Activated CD4-positive, alpha-beta T cell treated with anti-CD3 and anti-CD28 coated beads for 4 hours (primary cell): ENCODE results near the gene CAMTA1.
"Not testable (repeated sequence)": the region's sequence is repeated elsewhere in the genome, so short reads cannot be mapped to it uniquely, and the experiment has no call there.

Experiments
- DNase-seq, 2 donors: peaks; one replicate each; pipeline ENCODE4 v3.0.0-alpha.2; 2020

The CAMTA1 gene

DNA sequence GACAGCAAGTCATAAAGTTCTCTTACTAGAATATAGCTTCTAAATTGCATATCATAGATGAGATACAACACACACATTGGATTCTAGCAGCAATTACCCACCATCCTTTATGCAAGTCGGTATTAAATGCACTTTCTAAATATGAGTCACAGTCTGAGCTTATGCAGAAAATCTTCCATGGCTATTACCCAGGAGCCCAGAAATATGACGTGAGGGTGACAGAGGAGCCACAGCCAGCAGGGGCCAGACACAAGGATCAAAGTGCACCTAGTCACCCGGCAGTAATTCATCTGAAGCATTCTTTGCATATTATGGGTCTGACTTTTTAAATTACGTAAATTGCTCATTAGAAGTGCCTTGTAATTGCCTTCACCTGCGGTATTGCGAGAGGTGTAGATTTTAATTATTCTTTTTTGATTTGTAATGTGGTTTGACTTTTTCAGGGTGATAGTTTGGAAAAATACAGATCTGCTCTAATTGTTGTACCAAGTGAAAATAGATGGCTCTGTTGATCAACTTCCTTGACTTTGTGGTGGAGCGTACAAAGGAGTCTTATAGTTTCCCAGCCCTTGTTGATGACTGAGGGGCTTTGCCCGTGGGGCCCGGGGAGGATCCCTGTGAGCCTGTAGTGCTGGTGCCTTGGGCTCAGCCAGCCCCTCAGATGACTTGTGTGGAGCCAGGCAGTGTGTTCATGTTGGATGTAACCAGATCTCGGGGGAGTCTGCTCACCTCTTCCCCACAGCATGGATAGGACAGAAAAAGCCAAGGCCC lies 515.8 kb downstream of the CAMTA1 start:
- no peak for DNase-seq

DNA sequence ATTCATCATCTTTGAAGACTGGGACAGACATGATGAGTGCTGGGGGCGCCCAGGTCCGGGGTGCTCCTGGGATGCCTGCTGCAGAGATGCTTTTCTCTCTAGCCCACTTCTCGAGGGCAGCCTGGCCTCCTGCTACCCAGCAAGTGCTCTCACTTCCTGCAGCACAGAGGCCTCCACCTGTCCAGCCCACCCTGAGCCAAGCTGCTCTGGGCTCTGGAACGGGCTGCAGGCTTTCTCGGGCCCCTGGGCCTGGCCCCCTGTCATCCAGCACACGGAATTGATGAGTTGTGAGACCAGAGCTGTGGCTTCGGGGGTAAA lies 516.4 kb downstream of the CAMTA1 start:
- no peak for DNase-seq

DNA sequence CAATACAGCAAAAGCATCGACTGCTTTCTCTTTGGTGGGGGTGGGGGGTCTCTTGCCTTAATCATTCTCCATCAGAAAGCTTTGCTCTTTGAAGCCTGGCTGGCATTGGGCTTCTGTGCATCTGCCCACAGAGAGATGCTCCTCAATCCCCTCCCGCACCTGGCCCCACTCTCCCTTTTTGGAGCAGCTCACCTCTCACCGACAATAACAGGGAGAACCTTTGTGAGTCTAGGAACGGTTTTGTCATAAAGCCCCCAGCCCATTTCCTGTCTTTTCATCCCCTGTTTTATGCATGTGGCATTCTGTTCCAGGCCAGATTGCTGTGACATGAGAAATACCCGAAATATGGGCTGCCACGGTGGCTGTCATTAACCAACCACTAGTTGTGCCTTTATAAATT lies 516.9 kb downstream of the CAMTA1 start:
- no peak for DNase-seq

DNA sequence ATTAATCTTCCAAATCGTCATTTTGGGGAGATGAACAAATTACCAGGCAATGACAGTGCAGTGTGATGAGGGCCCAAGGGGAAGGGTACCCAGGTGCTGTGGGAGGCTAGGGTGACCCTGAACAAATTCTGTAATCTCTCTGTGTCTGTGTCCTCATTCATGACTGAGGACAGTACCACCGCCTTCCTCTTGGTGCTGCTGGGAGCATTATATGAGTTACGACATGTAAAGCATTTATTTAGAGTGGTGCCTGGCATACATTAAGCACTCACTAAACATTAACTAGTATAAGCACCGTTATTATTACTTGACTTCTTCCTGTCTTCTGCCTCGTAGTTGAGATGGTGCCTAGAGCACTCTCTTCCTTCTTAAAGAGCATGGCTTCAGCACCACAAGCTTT lies 517.6 kb downstream of the CAMTA1 start:
- DNase-seq = no peak

DNA sequence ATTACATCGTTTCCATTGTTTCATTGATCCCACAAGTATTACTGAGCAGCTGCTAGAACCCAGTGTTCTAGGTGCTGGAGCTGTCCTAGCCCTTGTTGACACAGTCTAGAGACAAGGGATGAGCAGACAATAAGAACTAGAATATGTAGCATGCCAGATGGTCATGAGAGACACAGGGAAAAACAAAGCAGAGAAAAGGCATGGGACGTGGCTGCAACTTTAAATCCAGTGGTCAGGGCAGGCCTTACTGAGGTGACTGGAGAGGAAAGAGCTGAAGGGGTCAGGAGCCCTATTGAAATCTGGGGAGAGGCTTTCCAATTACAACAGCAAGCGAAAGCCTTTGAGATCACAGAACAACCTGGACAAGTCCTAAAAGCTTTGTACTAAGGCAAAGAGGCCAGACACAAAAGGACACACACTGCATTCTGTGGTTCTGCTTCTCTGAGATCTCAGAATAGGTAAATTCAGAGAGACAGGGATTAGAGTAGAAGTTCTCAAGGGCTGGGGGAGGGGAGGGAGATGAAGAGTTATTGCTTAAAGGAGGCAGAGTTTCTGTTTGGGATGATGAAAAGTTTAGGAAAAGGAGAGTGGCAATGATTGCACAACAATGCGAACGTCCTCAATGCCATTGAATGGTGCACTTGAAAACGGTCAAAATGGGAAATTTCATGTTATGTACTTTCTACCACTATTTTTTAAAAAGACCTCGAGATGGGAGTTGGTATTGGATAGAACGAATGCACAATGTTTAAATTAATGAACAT lies 518.5 kb downstream of the CAMTA1 start:
- DNase-seq = no peak

DNA sequence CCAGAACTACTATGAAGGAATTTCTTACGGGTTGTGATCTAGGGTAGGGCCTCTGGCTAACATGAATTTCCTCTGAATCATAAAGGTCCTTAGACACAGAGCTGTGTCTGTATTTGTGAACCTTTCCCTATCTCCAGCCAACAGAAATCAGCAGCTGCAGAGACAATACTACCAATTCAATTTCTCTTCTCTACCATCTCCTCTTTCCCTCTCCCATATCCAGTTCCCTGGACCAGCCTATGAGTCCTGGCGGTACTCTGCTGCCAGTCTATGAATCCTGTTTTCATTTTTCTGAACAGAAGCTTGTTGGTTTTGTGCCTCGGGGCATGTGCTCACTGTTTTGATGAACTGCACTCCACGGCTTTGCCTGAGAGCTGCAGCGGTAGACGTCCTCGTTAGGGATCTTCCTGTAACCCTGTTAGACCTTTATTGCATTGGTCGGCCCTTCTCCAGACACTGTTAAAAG lies 527.9 kb downstream of the CAMTA1 start:
- DNase-seq = no peak

DNA sequence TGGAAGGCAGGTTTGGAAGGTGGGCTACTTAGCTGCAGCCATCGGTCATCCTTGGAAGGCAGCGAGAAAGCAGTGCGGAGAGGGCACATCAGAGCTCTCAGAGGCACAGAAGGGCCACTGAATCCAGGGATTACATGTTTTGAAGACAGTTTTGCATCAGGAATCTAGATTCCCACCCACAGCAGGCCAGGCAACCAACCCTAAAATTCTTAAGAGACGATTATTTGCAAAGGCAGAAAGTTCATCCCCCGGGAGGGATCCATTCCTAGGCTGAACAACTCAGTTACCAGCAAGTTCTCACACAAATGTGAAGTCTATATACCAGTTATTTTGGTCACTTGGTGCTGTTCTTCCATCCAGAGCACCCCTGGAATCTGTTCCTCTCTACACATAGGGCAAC lies 528.6 kb downstream of the CAMTA1 start:
- no peak for DNase-seq

DNA sequence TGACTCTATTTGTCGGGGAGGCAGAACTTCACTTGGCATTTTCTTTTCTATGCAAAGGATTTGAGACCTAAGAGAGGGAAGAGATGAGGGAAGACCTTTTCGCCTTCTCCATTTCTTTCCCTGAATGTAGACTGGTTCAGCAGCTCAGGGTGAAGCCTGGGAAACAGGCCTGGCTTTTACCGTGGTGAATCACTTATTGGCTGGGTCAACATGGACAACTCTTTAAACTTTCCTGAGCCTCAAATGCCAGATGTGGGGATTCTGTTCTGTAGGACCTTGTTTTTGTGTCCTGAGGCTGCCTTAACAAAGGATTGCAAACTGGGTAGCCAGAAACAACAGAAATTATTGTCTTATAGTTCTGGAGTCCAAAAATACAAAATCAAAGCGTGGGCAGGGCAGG lies 530.1 kb downstream of the CAMTA1 start:
- no peak for DNase-seq

DNA sequence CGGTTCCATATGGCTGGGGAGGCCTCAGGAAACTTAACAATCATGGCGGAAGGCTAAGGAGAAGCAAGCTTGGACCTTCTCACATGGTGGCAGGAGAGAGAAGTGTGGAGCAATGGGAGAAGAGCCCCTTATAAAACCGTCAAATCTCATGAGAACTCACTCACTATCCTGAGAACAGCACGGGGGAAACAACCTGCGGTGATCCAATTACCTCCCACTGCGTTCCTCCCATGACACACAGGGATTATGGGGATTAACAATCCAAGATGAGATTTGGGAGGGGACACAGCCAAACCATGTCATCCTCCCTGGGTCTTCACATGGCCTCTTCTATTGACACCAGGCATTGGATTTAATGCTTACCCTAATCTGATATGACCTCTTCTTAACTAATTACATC lies 530.7 kb downstream of the CAMTA1 start:
- no peak for DNase-seq

DNA sequence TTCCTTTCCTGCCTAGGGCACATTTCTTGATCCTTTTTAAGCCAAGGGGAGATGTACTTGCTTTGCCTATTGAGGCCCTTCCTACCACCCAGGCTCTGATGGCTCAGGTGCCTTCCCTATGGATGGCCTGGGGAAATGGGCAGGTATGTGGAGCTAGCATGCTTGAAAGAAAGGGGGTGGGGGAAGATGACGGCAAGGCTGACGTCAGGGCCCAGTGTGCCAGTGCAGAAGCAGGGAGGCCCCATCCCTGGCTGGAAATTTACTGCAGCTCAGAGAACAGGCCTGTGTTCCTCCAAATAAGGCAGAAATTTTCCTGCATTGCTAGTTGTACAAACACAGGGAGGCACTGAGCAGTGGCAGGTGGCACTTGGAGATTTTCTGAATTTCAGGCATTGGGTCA lies 532.6 kb downstream of the CAMTA1 start:
- DNase-seq = no peak

DNA sequence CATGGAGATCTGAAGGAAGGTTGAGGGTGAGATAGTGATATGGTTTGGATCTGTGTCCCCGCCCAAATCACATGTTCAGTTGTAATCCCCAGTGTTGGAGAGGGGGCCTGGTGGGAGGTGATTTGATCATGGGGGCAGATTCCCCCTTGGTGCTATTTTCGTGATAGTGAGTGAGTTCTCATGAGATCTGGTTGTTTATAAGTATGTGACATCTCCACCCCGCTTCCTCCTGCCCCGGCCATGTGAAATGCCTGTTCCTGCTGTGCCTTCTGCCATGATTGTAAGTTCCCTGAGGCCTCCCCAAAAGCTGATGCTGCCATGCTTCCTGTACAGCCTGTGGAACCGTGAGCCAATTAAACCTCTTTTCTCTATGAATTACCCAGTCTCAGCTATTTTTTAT lies 533.9 kb downstream of the CAMTA1 start:
- DNase-seq = no peak

DNA sequence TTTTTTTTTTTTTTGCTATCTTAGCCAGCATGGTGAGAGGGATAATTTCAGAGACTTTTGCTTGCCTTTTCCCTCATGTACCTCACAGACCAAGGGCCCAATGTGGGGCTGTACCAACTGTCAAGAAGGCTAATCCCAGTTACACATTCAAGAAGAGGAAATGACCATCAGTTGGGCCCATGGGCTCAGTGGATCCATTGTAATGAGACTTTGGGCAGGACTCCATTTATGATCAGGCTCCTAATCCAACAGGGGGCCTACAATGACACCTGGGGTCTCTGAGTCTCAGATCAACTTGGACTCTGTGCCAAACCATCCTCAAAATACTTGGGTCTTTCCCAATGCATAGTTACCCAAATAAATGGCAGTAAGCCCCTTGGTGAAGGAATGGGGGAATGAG lies 535.4 kb downstream of the CAMTA1 start:
- no peak for DNase-seq

DNA sequence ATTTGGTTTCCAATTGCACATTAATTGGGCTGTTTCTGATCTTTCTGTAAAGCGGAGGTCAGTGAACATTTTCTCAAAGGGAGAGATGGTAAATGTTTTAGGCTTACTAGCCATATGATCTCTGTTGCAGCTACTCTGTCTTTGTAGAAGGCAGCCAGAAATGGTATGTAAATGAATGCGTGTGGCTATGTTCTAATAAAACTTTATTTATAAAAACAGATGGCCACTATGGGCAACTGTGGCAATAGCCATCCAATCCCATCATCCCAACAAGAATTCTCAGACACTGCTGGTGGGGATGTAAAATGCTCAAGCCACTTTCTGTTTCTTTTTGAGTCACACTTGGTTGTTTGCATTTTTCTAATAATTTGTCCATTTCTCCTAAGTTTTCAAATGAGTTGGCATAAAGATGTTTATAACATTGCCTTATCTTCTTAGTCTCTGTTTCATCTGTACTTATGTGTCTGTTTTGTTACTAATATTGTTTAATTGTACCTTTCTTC lies 537.1 kb downstream of the CAMTA1 start:
- no peak for DNase-seq

DNA sequence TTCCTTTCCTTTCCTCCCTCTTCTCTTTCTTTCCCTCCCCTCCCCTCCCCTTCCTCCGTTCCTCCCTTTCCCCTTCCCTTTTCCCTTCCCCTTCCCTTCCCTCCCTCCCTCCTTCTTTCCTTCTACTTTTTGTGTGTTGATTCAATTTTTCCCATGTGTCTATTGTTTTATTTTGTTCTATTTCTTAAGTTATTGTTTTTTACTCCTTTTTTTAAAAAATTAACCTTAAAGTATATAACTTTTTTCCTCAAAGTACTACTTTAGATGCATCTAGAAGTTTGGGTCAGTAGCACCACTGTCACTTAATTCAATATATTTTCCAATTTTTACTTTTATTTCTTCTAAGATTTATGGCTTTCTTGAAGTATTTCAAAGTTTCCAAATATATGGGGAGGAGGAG lies 537.7 kb downstream of the CAMTA1 start:
- no peak for DNase-seq

DNA sequence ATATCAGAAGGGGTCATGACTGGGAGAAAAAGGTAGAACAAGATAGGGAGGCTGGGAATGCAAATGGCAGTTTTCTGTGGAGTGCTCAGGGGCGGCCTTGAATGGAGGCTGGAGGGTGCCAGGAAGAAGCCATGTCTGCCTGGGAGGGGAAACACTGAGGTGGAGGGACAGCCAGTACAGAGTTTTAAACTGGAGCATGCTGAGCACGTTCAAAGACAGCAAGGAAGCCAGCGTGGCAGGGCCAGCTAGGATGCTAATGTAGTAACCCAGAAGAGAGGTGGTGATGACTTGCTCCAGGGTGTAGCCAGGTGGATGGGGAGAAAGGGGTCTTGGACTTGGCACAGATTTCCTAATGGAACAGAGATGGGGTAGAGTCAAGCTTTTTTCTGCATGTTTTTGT lies 540.0 kb downstream of the CAMTA1 start:
- no peak for DNase-seq

DNA sequence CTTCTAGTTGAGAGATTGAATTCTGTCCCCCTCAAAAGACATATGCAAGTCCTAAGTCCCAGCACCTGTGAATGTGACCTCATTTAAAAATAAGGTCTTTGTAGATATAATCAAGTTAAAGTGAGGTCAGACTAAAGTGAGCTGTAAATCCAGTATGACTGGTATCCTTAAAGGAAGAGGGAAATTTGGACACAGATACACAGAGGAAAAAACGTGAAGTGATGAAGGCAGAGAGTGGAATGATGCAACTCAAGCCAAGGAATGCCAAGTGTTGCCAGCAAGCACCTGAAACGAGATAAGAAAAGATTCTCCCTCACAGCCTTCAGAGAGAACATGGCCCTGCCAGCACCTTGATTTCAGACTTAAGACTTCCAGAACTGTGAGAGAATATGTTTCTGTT lies 541.1 kb downstream of the CAMTA1 start:
- DNase-seq = no peak

DNA sequence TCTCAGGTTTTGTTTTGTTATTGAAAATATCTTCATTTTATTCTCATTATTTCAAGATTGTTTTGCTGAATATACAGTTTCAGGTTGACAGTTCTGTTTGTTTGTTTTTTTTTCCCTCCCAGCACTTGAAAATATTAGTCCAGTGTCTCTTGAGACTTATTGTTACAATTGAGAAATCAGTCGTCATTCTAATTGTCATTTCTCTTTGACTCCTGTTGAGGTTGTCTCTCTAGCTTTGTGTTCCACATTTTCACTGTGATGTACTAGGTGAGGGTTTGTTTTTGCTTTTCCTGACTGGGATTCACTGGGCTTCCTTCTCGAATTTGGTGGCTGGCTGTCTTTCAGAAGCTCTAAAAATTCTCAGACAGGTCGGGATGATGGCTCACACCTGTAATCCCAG lies 542.6 kb downstream of the CAMTA1 start:
- no peak for DNase-seq

DNA sequence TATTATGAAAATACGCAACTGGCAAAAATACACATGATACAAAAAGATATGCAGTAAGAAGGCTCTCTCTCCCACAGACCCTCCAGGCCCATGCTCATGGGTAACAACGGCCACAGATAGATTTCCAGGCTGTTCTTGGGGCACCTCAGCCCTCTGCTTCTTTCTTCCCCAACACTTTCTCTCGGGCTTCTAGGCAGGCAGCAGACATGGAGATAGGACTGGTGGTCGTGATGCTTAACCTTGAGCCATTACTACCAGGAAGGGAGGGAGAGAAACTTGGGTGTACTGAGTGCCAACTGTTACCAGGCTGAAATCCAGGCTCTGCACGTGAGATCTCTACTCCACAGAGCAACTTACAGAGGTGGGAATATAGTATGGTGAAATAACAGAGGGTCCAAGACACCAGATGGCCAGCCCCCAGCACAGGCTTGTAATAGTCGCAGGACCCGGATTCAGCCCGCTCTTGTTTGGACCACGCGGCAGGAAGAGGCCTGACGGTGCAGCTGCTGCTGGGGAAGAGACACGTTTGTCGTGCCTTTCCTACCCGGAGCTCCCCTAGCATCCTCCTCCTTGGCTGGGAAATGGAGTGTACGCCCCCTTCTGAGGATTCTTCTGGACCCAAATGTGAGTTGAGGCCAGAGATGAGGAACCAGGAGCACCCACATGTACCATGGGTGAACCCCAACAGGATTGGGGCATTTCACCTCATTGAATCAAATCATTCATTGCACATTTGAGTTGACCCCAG lies 544.8 kb downstream of the CAMTA1 start:
- DNase-seq = no peak

DNA sequence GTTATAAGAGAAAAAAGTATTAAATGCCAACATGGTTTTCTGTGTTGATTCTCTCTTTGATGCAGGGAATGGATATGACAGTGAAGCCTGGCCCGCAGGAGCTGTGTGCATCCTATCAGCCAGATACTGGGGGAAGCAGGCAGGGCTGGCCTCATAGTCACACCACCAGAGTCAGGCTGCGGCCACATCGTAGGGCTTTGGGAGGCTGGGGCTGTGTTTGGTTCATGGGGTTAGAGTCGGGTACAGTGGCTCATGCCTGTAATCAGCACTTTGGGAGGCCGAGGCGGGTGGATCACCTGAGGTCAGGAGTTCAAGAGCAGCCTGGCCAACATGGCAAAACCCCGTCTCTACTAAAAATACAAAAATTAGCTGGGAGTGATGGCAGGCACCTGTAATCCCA lies 545.5 kb downstream of the CAMTA1 start:
- DNase-seq = not testable (repeated sequence)

DNA sequence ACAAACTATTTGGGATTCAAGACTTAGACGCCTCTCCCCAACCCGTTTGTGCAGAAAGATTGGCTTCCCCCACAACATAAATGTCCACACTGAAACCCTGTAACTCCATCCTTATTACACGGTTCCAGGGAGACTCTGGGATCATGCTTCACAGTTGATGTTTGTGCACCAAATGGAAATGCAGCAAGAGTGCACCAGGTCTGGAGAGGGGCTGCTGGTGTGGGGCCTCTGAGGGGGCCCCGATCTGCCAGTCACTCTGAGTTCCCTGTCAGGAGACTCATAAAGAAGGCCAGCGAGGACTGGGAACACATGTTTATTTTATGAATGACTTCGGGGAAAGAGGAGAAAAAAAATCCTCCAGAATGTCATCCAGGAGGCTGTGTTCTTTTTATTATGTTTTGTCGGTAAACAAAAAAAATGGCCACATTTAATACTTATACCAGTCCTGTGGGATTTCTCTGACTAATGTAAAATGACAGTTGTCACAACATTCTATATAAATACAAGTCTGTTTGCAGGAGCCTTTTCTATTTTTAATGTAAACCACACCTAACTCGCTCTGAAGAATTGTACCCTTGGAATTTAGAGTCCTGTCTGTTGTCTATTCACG lies 546.8 kb downstream of the CAMTA1 start:
- no peak for DNase-seq

DNA sequence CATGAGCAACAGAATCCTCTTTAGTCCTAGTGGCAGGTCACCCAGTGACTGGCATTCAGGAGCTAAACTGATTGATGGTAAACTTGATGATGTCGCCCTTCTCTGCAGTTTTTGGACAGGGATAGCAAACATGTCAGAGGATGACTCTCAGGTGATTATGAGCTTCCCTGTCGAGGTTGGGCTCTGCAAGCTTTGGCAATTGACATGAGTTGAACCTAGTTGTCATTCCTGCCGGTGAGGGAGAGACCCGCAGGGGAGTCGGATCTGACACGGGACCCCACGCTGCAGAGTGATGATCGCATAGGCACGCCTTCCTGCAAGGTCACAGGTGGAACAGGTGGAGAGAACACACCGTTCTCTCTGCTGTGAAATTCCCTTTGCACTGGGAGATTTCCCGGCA lies 547.8 kb downstream of the CAMTA1 start:
- DNase-seq = no peak

DNA sequence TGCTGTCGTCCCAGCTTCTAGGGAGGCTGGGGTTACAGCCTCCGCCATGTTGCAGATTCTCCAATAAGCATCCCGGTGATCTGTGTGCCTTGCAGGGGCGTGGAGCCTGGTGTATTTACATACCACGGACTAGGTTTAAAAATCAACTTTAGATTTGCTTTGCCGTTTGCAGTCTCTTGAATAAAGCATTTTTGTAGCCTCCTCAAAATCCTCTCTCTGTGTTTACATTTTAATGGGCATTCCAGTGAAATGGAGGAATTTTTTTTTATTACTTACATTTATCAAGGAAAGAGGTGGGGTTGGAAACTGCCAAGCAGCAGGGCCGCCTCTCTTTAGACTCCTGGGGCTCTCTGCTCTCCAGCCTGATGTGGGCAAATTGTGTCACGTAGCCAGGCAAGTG lies 548.4 kb downstream of the CAMTA1 start:
- no peak for DNase-seq

DNA sequence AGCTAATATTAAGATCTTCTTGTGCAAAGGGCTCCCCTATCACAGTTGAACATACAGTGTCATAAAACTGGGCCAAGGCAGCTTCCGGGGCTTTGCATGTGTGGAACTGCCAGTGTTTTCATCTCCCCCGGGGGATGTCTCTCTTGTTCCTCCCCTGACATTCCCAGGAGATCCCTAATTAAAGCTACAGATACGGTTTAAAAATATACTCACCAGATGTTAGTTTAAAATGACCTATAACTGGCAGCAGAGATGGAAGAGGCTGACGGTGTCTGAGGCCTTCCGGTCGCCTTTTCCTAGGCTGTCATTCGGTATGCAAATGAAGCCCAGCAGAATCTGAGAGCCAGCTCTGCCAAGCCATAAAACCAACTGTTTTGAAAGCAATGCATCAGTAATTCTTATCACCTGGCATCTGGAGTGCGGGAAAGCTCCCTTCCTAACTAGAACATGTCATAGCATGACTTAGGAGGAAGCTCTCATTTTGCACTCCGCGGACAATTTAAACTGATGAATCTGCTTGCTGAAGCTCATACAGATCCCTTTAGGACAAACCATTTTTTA lies 549.3 kb downstream of the CAMTA1 start:
- DNase-seq = no peak
